Sigmoid colon (tissue), 4 donors: Measurements from ENCODE around the gene PIP5K1C.

Source experiments
- CTCF ChIP-seq, 4 experiments: fragments of 450-650 bp in 3 of 4; fragments of 200-600 bp in 1 of 4; IDR thresholded peaks; one replicate each; pipeline ENCODE4 v1.5.1; 2016 to 2019; ENCODE audit warnings: antibody characterized with exemption in 4 of 4, mild to moderate bottlenecking in 3 of 4, moderate library complexity in 2 of 4
- EP300 ChIP-seq, 4 donors: sonication (generic); formaldehyde crosslinking; IDR thresholded peaks; one replicate each; pipeline ENCODE4 v1.6.1; 2017; ENCODE audit warnings: antibody characterized with exemption in 4 of 4
- POLR2A ChIP-seq, 2 donors: fragments of 450-650 bp; IDR thresholded peaks; one replicate each; pipeline ENCODE4 v1.6.1; 2016; ENCODE audit warnings: antibody characterized with exemption in 2 of 2, mild to moderate bottlenecking in 2 of 2, moderate library complexity in 2 of 2

- no peak for TF ChIP-seq CTCF (IDR thresholded peaks at IDR 0.05)
- TF ChIP-seq EP300 (IDR thresholded peaks at IDR 0.05), result no peak
- TF ChIP-seq POLR2A (IDR thresholded peaks at IDR 0.05), result no peak
These were observed 63.8 kb downstream of the PIP5K1C start for GRCh38 chr19:3636506-3636905.
